Gastrocnemius medialis (tissue), 4 donors: ENCODE results near the gene ARL4A.

Source experiments
- POLR2A ChIP-seq, 2 donors: fragments of 450-650 bp; IDR thresholded peaks; one replicate each; pipeline ENCODE4 v1.6.1; 2017; ENCODE audit warnings: antibody characterized with exemption in 2 of 2, mild to moderate bottlenecking in 2 of 2, moderate library complexity in 2 of 2
- TF ChIP-seq, protein P1 (sequence below), 5 experiments: fragments of 450-650 bp in 3 of 5; fragments of 200-600 bp in 2 of 5; sonication (generic) in 2 of 5; IDR thresholded peaks in 4 of 5; conservative IDR thresholded peaks in 1 of 5; 1 replicate in 4 of 5; 2 replicates in 1 of 5; pipeline ENCODE4 v1.5.1; 2016 to 2019; ENCODE audit warnings: antibody characterized with exemption in 5 of 5, mild to moderate bottlenecking in 3 of 5, moderate library complexity in 3 of 5

DNA sequence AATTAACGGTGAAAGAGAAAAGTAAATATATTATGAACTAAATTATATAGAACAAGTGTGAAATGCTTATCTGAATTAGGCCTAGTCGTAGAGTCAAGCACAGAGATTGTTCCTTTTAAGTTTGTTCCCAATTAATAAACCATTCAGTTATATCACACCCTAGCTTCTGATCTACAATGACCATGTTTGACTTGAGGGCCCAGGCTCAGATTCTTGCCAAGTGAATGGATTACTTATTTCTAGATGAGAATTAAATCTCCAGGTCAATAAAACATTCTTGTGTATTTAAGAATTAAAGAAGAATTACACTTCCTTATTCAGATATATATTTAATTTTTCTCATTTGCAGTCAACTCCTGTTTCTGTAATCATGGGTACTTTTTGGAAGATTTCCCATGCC lies 37.4 kb upstream of the ARL4A start:
- no peak for TF ChIP-seq POLR2A (IDR thresholded peaks at IDR 0.05)
- TF ChIP-seq, protein P1, sequence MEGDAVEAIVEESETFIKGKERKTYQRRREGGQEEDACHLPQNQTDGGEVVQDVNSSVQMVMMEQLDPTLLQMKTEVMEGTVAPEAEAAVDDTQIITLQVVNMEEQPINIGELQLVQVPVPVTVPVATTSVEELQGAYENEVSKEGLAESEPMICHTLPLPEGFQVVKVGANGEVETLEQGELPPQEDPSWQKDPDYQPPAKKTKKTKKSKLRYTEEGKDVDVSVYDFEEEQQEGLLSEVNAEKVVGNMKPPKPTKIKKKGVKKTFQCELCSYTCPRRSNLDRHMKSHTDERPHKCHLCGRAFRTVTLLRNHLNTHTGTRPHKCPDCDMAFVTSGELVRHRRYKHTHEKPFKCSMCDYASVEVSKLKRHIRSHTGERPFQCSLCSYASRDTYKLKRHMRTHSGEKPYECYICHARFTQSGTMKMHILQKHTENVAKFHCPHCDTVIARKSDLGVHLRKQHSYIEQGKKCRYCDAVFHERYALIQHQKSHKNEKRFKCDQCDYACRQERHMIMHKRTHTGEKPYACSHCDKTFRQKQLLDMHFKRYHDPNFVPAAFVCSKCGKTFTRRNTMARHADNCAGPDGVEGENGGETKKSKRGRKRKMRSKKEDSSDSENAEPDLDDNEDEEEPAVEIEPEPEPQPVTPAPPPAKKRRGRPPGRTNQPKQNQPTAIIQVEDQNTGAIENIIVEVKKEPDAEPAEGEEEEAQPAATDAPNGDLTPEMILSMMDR (IDR thresholded peaks at IDR 0.05 in 4 of 5, conservative IDR thresholded peaks at IDR 0.05 in 1 of 5): no peak
